Measurements from ENCODE around the gene RAMP3. TPM values are rescaled to one million over a fixed set of nuclear protein-coding genes. Genes with fewer than 3 reads are reported as not detected.
A peak's percentile ranks its signal among the peaks of the same experiment; 100 is the strongest.
"Not testable (repeated sequence)": the region's sequence is repeated elsewhere in the genome, so short reads cannot be mapped to it uniquely, and the experiment has no call there.

RAMP3 gene
- total RNA-seq, 4 donors from 2014 or later, result 31.9 to 66.5 (median 46.1) TPM

DNA sequence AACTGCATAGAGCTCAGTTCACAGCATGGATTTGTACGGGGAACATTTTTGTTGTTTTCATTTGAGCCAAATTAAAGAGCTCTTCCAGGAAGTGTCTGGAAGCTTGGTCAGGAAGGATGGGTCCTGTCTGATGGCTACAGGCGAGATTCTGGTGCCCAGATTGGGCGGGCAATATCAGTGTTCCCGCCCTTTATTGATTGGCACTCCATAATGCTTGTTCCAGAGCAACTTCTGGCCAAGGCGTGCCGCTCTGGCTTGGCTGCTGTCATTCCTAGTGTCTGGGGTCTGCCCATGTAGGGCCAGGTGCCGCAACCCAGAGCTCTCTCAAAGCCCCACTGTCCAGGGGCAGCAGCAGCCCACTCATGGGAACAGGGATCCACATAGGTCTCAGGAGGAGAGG, 45.9 kb downstream of the RAMP3 start:
- no peak overlapping the region for H3K4me3 ChIP-seq
- peaks cover 0 to 16% (median 7%) of the 10 kb centered on the region in 3 donors for H3K4me1 ChIP-seq
- H3K27ac ChIP-seq, result peak overlapping the region in 3 of 4 donors; percentile 48 to 70 (median 60)
- TF ChIP-seq EP300 (IDR thresholded peaks at IDR 0.05) (no peak), POLR2A (IDR thresholded peaks at IDR 0.05) (no peak), POLR2AphosphoS5 (IDR thresholded peaks at IDR 0.05) (no peak)
- TF ChIP-seq, protein P1, sequence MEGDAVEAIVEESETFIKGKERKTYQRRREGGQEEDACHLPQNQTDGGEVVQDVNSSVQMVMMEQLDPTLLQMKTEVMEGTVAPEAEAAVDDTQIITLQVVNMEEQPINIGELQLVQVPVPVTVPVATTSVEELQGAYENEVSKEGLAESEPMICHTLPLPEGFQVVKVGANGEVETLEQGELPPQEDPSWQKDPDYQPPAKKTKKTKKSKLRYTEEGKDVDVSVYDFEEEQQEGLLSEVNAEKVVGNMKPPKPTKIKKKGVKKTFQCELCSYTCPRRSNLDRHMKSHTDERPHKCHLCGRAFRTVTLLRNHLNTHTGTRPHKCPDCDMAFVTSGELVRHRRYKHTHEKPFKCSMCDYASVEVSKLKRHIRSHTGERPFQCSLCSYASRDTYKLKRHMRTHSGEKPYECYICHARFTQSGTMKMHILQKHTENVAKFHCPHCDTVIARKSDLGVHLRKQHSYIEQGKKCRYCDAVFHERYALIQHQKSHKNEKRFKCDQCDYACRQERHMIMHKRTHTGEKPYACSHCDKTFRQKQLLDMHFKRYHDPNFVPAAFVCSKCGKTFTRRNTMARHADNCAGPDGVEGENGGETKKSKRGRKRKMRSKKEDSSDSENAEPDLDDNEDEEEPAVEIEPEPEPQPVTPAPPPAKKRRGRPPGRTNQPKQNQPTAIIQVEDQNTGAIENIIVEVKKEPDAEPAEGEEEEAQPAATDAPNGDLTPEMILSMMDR (IDR thresholded peaks at IDR 0.05), result no peak
- WGBS, 2 donors (ENCODE audit: low coverage in 1 of 2), result 50 to 57% methylated on average over 1 of the region's 7 CpGs
- H3K36me3 ChIP-seq, result no peaks in the 10 kb centered on the region
- H3K27me3 ChIP-seq, result no peaks in the 10 kb centered on the region
- H3K9me3 ChIP-seq, result no peaks in the 10 kb centered on the region
- ATAC-seq, result peak; percentile 17

DNA sequence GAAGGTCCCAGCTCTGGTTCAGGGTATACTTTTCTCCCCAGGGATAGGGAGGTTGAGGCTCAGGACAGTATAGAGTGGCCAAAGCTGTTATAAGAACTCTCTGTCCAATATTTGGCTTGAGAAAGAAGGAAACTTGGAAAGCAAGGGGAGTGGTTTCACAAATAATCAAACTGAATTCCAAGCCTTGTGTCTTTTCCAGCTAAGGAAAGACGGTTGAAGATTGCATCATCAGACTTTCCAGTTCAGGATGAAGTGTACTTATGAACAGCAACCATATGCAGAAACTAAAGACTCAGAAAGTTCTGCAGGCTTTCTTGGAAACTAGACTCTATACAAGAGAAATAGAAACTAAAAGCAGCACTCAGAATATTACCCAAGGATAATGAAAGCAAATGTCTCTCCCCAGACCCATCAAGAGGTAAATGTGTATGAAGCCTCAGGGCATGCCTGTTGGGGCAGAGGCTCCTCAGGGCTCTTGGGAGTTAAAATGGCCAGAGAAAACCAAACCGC, 46.4 kb downstream of the RAMP3 start:
- H3K27me3 ChIP-seq, result no peaks in the 10 kb centered on the region
- H3K4me1 ChIP-seq, result peaks cover 0 to 16% (median 7%) of the 10 kb centered on the region in 3 donors
- ATAC-seq, result peak; percentile 80
- H3K36me3 ChIP-seq, result no peaks in the 10 kb centered on the region
- TF ChIP-seq EP300 (IDR thresholded peaks at IDR 0.05), result no peak
- TF ChIP-seq, protein P1 (IDR thresholded peaks at IDR 0.05), result no peak
- no peak for TF ChIP-seq POLR2A (IDR thresholded peaks at IDR 0.05)
- no peak for TF ChIP-seq POLR2AphosphoS5 (IDR thresholded peaks at IDR 0.05)
- 26 to 35% methylated on average over 2 of the region's 2 CpGs for WGBS, 2 donors (ENCODE audit: low coverage in 1 of 2)
- H3K9me3 ChIP-seq, result no peaks in the 10 kb centered on the region
- peak overlapping the region in 3 of 4 donors; percentile 60 to 70 (median 70) for H3K27ac ChIP-seq
- H3K4me3 ChIP-seq, result peak overlapping the region in 1 of 2 donors; percentile 38

DNA sequence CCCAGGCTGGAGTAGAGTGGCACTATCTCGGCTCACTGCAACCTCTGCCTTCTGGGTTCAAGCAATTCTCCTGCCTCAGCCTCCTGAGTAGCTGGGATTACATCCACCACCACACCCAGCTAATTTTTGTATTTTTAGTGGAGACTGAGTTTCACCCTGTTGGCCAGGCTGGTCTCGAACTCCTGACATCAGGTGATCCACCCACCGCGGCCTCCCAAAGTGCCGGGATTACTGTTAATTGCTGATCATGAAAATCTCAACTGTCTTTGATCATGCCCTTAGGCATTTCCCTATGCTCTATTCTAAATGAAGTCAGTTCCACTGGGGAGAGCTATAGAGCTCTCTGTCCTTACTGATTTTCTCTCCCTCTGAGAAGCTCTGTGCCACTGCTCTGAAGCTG, 48.7 kb downstream of the RAMP3 start:
- peaks cover 0 to 16% (median 7%) of the 10 kb centered on the region in 3 donors for H3K4me1 ChIP-seq
- not testable (repeated sequence) for ATAC-seq, H3K4me3 ChIP-seq, H3K36me3 ChIP-seq, H3K9me3 ChIP-seq, H3K27ac ChIP-seq
- WGBS, 2 donors (ENCODE audit: low coverage in 1 of 2), result 85 to 100% methylated on average over 5 of the region's 5 CpGs
- peaks cover 13% of the 10 kb centered on the region for H3K27me3 ChIP-seq

DNA sequence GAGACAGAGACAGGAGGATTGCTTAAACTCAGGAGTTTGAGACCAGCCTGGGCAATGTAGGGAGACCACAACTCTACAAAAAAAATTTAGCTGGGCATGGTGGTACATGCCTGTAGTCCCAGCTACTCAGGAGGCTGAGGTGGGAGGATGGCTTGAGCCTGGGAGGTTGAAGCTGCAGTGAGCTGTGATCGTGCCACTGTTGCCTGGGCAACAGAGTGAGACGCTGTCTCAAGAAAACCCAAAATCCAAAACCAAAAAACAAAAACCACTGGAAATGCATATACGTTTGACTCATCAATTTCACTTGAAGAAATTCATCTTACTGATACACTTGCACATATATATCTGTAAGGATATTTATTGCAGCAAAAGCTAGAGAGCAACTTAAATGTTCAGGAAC, 52.3 kb downstream of the RAMP3 start:
- not testable (repeated sequence) for H3K36me3 ChIP-seq, ATAC-seq, H3K4me1 ChIP-seq, H3K9me3 ChIP-seq, H3K4me3 ChIP-seq
- 73 to 85% methylated on average over 3 of the region's 3 CpGs for WGBS, 2 donors (ENCODE audit: low coverage in 1 of 2)
- peak overlapping the region in 3 of 4 donors; percentile 12 to 47 (median 31) for H3K27ac ChIP-seq
- peaks cover 35% of the 10 kb centered on the region for H3K27me3 ChIP-seq

DNA sequence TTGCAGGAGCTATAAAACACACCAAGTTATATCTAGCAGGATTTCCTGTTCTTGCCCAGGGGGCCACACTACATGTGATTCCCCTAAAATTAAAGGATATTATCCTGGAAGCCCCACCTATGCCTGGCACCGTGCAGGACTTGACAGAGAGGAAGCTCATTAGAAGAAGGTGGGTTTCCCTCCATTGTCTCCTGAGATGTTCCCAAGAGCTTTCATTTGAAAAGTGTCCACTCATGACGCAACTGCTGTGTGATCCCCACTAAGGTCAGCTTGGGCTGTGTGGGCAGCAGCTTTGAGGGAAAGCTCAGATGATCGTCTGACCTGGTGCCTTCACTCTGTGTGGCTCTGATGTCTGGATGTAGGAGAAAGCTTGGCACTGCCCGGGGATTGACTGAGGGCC, 53.5 kb downstream of the RAMP3 start:
- Histone ChIP-seq H3K4me1 (no peaks in the 10 kb centered on the region), H3K27ac (peak overlapping the region in 1 of 4 donors; percentile 5), H3K4me3 (no peak overlapping the region), H3K9me3 (no peaks in the 10 kb centered on the region), H3K36me3 (no peaks in the 10 kb centered on the region), H3K27me3 (peaks cover 46% of the 10 kb centered on the region)
- WGBS, 2 donors (ENCODE audit: low coverage in 1 of 2), result 0 to 90% methylated on average over 1 to 2 of the region's 4 CpGs
- TF ChIP-seq POLR2AphosphoS5 (IDR thresholded peaks at IDR 0.05), result peak; percentile 15
- no peak for TF ChIP-seq EP300 (IDR thresholded peaks at IDR 0.05)
- ATAC-seq, result peak; percentile 78

DNA sequence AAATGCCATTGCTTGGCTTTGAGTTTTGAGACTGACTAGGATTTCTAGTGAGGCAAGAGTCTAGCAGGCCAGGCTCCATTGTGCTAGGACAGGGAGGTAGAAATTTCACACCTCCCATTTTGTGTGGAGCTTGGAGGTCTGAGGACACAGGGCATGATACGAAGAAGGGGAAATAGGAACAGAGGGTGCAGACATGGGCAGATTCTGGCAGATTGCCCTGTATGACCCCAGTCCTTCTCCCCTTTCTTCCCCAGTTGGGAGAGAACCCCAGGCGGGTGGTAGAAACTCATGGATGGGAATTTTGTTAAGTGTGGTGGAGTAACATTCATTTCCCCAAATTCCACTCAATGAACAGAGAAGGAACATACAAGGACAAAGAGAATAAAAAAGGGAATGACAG, 54.4 kb downstream of the RAMP3 start:
- H3K36me3 ChIP-seq, result no peaks in the 10 kb centered on the region
- no peak overlapping the region for H3K4me3 ChIP-seq
- 89% methylated on average over 2 of the region's 2 CpGs; no CpG with 5 or more reads in 1 of the 2 donors for WGBS, 2 donors (ENCODE audit: low coverage in 1 of 2)
- ATAC-seq, result no peak
- H3K27ac ChIP-seq, result peak overlapping the region in 1 of 4 donors; percentile 5
- TF ChIP-seq POLR2A (IDR thresholded peaks at IDR 0.05) (no peak), EP300 (IDR thresholded peaks at IDR 0.05) (no peak), POLR2AphosphoS5 (IDR thresholded peaks at IDR 0.05) (no peak)
- TF ChIP-seq, protein P1 (IDR thresholded peaks at IDR 0.05), result no peak
- H3K27me3 ChIP-seq, result peaks cover 55% of the 10 kb centered on the region
- H3K9me3 ChIP-seq, result no peaks in the 10 kb centered on the region
- no peaks in the 10 kb centered on the region for H3K4me1 ChIP-seq

All from gastroesophageal sphincter (tissue), 4 donors.